Measurements from ENCODE around the gene IL17F.

Gene IL17F

DNA sequence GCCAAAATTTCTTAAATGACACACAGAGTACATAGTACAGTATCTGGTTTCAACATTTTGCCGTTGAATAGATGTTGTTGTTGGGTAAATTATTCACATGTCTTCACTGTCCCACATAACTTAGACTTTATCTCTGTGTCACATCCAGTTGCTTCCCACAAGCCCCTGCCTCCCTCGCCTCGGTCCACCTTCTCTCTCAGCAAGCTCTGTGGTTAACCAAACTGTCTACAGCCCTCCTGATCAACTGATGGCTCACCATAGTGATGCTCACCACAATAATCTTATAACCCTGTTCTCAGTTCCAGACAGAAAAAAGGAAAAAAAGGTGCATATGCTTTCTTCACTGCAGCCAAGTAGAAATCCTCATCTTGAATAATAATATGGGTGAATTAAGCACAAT is 23.0 kb downstream of the IL17F start:
- Histone ChIP-seq H3K27me3 (ENCODE audit: control insufficient read depth in 1 of 2, insufficient read depth in 2 of 2, low read length in 2 of 2) (peaks cover 0 to 4% of the 10 kb centered on the region in 2 donors), H3K9me3 (ENCODE audit: control insufficient read depth in 1 of 2, low read length in 2 of 2) (no peaks in the 10 kb centered on the region), H3K9ac (ENCODE audit: low read depth in 1 of 2, low read length in 2 of 2) (no peak overlapping the region), H3K4me3 (ENCODE audit: low read depth in 1 of 2, low read length in 2 of 2) (no peak overlapping the region), H3K27ac (ENCODE audit: low read depth, low read length) (no peak overlapping the region), H3K36me3 (ENCODE audit: control insufficient read depth in 1 of 2, insufficient read depth in 2 of 2, low read length in 2 of 2) (no peaks in the 10 kb centered on the region), H3K4me1 (ENCODE audit: control insufficient read depth in 1 of 2, insufficient read depth in 2 of 2, low read length in 2 of 2) (no peaks in the 10 kb centered on the region)

DNA sequence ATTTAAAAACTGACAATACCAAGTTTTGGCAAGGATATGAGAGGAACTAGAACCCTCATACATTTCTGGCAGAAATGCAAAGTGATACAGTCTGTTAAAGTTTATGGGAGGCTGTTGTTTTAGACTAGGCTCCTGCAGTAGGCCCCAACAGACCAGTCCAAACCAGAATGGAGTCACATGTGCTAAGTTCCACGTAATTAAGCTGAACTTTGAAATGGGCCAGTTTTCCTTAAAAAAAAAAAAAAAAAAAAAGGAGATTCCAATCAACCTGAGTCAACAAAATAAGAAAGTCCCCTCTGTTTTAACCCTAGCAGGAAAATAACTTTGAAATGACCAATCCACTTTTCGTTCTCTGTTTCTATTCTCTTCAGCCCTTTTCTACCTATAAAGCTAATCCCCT is 26.5 kb downstream of the IL17F start:
- no peak overlapping the region for H3K27ac ChIP-seq (ENCODE audit: low read depth, low read length)
- no peaks in the 10 kb centered on the region for H3K9me3 ChIP-seq (ENCODE audit: control insufficient read depth in 1 of 2, low read length in 2 of 2)
- H3K4me3 ChIP-seq (ENCODE audit: low read depth in 1 of 2, low read length in 2 of 2) = no peak overlapping the region
- no peaks in the 10 kb centered on the region for H3K27me3 ChIP-seq (ENCODE audit: control insufficient read depth in 1 of 2, insufficient read depth in 2 of 2, low read length in 2 of 2)
- H3K36me3 ChIP-seq (ENCODE audit: control insufficient read depth in 1 of 2, insufficient read depth in 2 of 2, low read length in 2 of 2) = no peaks in the 10 kb centered on the region
- H3K4me1 ChIP-seq (ENCODE audit: control insufficient read depth in 1 of 2, insufficient read depth in 2 of 2, low read length in 2 of 2) = no peaks in the 10 kb centered on the region
- H3K9ac ChIP-seq (ENCODE audit: low read depth in 1 of 2, low read length in 2 of 2) = no peak overlapping the region

GRCh38 chr6:52216932-52217575 is 27.2 kb downstream of the IL17F start:
- Histone ChIP-seq H3K9me3 (ENCODE audit: control insufficient read depth in 1 of 2, low read length in 2 of 2) (no peaks in the 10 kb centered on the region), H3K4me1 (ENCODE audit: control insufficient read depth in 1 of 2, insufficient read depth in 2 of 2, low read length in 2 of 2) (no peaks in the 10 kb centered on the region), H3K27me3 (ENCODE audit: control insufficient read depth in 1 of 2, insufficient read depth in 2 of 2, low read length in 2 of 2) (no peaks in the 10 kb centered on the region), H3K27ac (ENCODE audit: low read depth, low read length) (no peak overlapping the region), H3K36me3 (ENCODE audit: control insufficient read depth in 1 of 2, insufficient read depth in 2 of 2, low read length in 2 of 2) (no peaks in the 10 kb centered on the region), H3K4me3 (ENCODE audit: low read depth in 1 of 2, low read length in 2 of 2) (no peak overlapping the region), H3K9ac (ENCODE audit: low read depth in 1 of 2, low read length in 2 of 2) (no peak overlapping the region)

- no peak overlapping the region for H3K27ac ChIP-seq (ENCODE audit: low read depth, low read length)
- no peaks in the 10 kb centered on the region for H3K4me1 ChIP-seq (ENCODE audit: control insufficient read depth in 1 of 2, insufficient read depth in 2 of 2, low read length in 2 of 2)
- H3K4me3 ChIP-seq (ENCODE audit: low read depth in 1 of 2, low read length in 2 of 2) = no peak overlapping the region
- H3K27me3 ChIP-seq (ENCODE audit: control insufficient read depth in 1 of 2, insufficient read depth in 2 of 2, low read length in 2 of 2) = no peaks in the 10 kb centered on the region
- H3K9ac ChIP-seq (ENCODE audit: low read depth in 1 of 2, low read length in 2 of 2) = no peak overlapping the region
- H3K36me3 ChIP-seq (ENCODE audit: control insufficient read depth in 1 of 2, insufficient read depth in 2 of 2, low read length in 2 of 2) = no peaks in the 10 kb centered on the region
- H3K9me3 ChIP-seq (ENCODE audit: control insufficient read depth in 1 of 2, low read length in 2 of 2) = no peaks in the 10 kb centered on the region
Measured at GRCh38 chr6:52215787-52216186, 28.5 kb downstream of the IL17F start.

DNA sequence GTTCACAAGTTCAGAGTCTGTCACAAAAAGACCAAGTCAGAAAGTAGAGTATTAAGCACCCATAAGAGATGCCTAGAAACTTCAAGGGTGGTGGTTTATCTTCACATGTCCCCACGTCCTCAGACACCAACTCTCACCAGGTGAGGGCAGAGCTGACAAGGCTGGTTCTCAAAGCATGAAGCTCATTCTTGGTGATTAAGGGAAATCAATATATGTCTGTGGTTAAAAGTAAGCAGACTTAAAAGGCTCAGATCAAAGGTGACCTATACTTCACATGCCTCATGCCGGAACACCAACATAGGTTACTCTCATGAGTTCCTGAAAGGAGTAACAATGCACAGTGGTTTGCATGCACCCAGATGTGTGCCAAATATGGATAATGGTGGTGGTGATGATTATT is 31.2 kb downstream of the IL17F start:
- Histone ChIP-seq H3K27me3 (ENCODE audit: control insufficient read depth in 1 of 2, insufficient read depth in 2 of 2, low read length in 2 of 2) (no peaks in the 10 kb centered on the region), H3K36me3 (ENCODE audit: control insufficient read depth in 1 of 2, insufficient read depth in 2 of 2, low read length in 2 of 2) (no peaks in the 10 kb centered on the region), H3K4me1 (ENCODE audit: control insufficient read depth in 1 of 2, insufficient read depth in 2 of 2, low read length in 2 of 2) (no peaks in the 10 kb centered on the region), H3K4me3 (ENCODE audit: low read depth in 1 of 2, low read length in 2 of 2) (no peak overlapping the region), H3K27ac (ENCODE audit: low read depth, low read length) (no peak overlapping the region), H3K9ac (ENCODE audit: low read depth in 1 of 2, low read length in 2 of 2) (no peak overlapping the region), H3K9me3 (ENCODE audit: control insufficient read depth in 1 of 2, low read length in 2 of 2) (no peaks in the 10 kb centered on the region)

GRCh38 chr6:52210227-52210626 is 34.1 kb downstream of the IL17F start:
- Histone ChIP-seq H3K4me1 (ENCODE audit: control insufficient read depth in 1 of 2, insufficient read depth in 2 of 2, low read length in 2 of 2) (no peaks in the 10 kb centered on the region), H3K4me3 (ENCODE audit: low read depth in 1 of 2, low read length in 2 of 2) (no peak overlapping the region), H3K27ac (ENCODE audit: low read depth, low read length) (no peak overlapping the region), H3K9ac (ENCODE audit: low read depth in 1 of 2, low read length in 2 of 2) (no peak overlapping the region), H3K36me3 (ENCODE audit: control insufficient read depth in 1 of 2, insufficient read depth in 2 of 2, low read length in 2 of 2) (no peaks in the 10 kb centered on the region), H3K9me3 (ENCODE audit: control insufficient read depth in 1 of 2, low read length in 2 of 2) (no peaks in the 10 kb centered on the region), H3K27me3 (ENCODE audit: control insufficient read depth in 1 of 2, insufficient read depth in 2 of 2, low read length in 2 of 2) (no peaks in the 10 kb centered on the region)

- Histone ChIP-seq H3K36me3 (ENCODE audit: control insufficient read depth in 1 of 2, insufficient read depth in 2 of 2, low read length in 2 of 2) (no peaks in the 10 kb centered on the region), H3K27ac (ENCODE audit: low read depth, low read length) (no peak overlapping the region), H3K4me3 (ENCODE audit: low read depth in 1 of 2, low read length in 2 of 2) (no peak overlapping the region), H3K27me3 (ENCODE audit: control insufficient read depth in 1 of 2, insufficient read depth in 2 of 2, low read length in 2 of 2) (no peaks in the 10 kb centered on the region), H3K9ac (ENCODE audit: low read depth in 1 of 2, low read length in 2 of 2) (no peak overlapping the region), H3K9me3 (ENCODE audit: control insufficient read depth in 1 of 2, low read length in 2 of 2) (no peaks in the 10 kb centered on the region), H3K4me1 (ENCODE audit: control insufficient read depth in 1 of 2, insufficient read depth in 2 of 2, low read length in 2 of 2) (no peaks in the 10 kb centered on the region)
Measured at GRCh38 chr6:52209770-52210169, 34.5 kb downstream of the IL17F start.

- H3K27me3 ChIP-seq (ENCODE audit: control insufficient read depth in 1 of 2, insufficient read depth in 2 of 2, low read length in 2 of 2) = no peaks in the 10 kb centered on the region
- no peak overlapping the region for H3K9ac ChIP-seq (ENCODE audit: low read depth in 1 of 2, low read length in 2 of 2)
- H3K4me3 ChIP-seq (ENCODE audit: low read depth in 1 of 2, low read length in 2 of 2) = no peak overlapping the region
- H3K27ac ChIP-seq (ENCODE audit: low read depth, low read length) = no peak overlapping the region
- H3K36me3 ChIP-seq (ENCODE audit: control insufficient read depth in 1 of 2, insufficient read depth in 2 of 2, low read length in 2 of 2) = no peaks in the 10 kb centered on the region
- H3K9me3 ChIP-seq (ENCODE audit: control insufficient read depth in 1 of 2, low read length in 2 of 2) = no peaks in the 10 kb centered on the region
- H3K4me1 ChIP-seq (ENCODE audit: control insufficient read depth in 1 of 2, insufficient read depth in 2 of 2, low read length in 2 of 2) = no peaks in the 10 kb centered on the region
Measured at GRCh38 chr6:52208612-52209011, 35.7 kb downstream of the IL17F start.

- no peaks in the 10 kb centered on the region for H3K36me3 ChIP-seq (ENCODE audit: control insufficient read depth in 1 of 2, insufficient read depth in 2 of 2, low read length in 2 of 2)
- no peak overlapping the region for H3K27ac ChIP-seq (ENCODE audit: low read depth, low read length)
- H3K9ac ChIP-seq (ENCODE audit: low read depth in 1 of 2, low read length in 2 of 2) = no peak overlapping the region
- no peaks in the 10 kb centered on the region for H3K4me1 ChIP-seq (ENCODE audit: control insufficient read depth in 1 of 2, insufficient read depth in 2 of 2, low read length in 2 of 2)
- H3K4me3 ChIP-seq (ENCODE audit: low read depth in 1 of 2, low read length in 2 of 2) = no peak overlapping the region
- no peaks in the 10 kb centered on the region for H3K27me3 ChIP-seq (ENCODE audit: control insufficient read depth in 1 of 2, insufficient read depth in 2 of 2, low read length in 2 of 2)
- no peaks in the 10 kb centered on the region for H3K9me3 ChIP-seq (ENCODE audit: control insufficient read depth in 1 of 2, low read length in 2 of 2)
Measured at GRCh38 chr6:52207066-52207465, 37.2 kb downstream of the IL17F start.

DNA sequence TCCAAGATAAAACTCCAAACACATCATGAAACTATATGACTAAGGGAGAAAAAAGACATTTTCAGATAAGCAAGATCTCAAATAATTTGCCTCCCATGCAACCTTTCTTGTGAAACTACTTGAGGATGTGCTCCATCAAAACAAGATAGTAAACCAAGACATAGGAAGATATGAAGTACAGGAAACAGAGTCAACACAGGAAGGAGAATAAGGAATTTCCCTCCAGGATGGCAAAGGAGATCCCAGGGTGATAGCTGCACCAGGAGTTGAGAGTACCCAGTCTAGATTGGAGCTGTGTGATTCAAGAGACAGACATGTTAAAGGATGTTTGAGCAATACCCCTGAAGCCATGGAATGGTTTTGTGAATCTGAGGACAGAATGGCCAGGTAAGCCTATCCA is 42.8 kb downstream of the IL17F start:
- Histone ChIP-seq H3K27ac (ENCODE audit: low read depth, low read length) (no peak overlapping the region), H3K4me3 (ENCODE audit: low read depth in 1 of 2, low read length in 2 of 2) (no peak overlapping the region), H3K27me3 (ENCODE audit: control insufficient read depth in 1 of 2, insufficient read depth in 2 of 2, low read length in 2 of 2) (peaks cover 0 to 3% of the 10 kb centered on the region in 2 donors), H3K9ac (ENCODE audit: low read depth in 1 of 2, low read length in 2 of 2) (no peak overlapping the region), H3K4me1 (ENCODE audit: control insufficient read depth in 1 of 2, insufficient read depth in 2 of 2, low read length in 2 of 2) (no peaks in the 10 kb centered on the region), H3K9me3 (ENCODE audit: control insufficient read depth in 1 of 2, low read length in 2 of 2) (peaks cover 0 to 4% of the 10 kb centered on the region in 2 donors), H3K36me3 (ENCODE audit: control insufficient read depth in 1 of 2, insufficient read depth in 2 of 2, low read length in 2 of 2) (no peaks in the 10 kb centered on the region)

- Histone ChIP-seq H3K4me1 (ENCODE audit: control insufficient read depth in 1 of 2, insufficient read depth in 2 of 2, low read length in 2 of 2) (no peaks in the 10 kb centered on the region), H3K9ac (ENCODE audit: low read depth in 1 of 2, low read length in 2 of 2) (no peak overlapping the region), H3K36me3 (ENCODE audit: control insufficient read depth in 1 of 2, insufficient read depth in 2 of 2, low read length in 2 of 2) (no peaks in the 10 kb centered on the region), H3K27ac (ENCODE audit: low read depth, low read length) (no peak overlapping the region), H3K4me3 (ENCODE audit: low read depth in 1 of 2, low read length in 2 of 2) (no peak overlapping the region), H3K9me3 (ENCODE audit: control insufficient read depth in 1 of 2, low read length in 2 of 2) (peaks cover 0 to 4% of the 10 kb centered on the region in 2 donors), H3K27me3 (ENCODE audit: control insufficient read depth in 1 of 2, insufficient read depth in 2 of 2, low read length in 2 of 2) (peaks cover 0 to 3% of the 10 kb centered on the region in 2 donors)
Measured at GRCh38 chr6:52201046-52201445, 43.3 kb downstream of the IL17F start.
